ENCODE measurements around the gene FBXO27. TPM values are rescaled to one million over a fixed set of nuclear protein-coding genes. Genes with fewer than 3 reads are reported as not detected.
"Not testable (repeated sequence)": the region's sequence is repeated elsewhere in the genome, so short reads cannot be mapped to it uniquely, and the experiment has no call there.

The FBXO27 gene
- total RNA-seq, 1 experiment from 2014 or later = 16.4 TPM

- no peaks in the 10 kb centered on the region for H3K9me3 ChIP-seq (ENCODE audit: control insufficient read depth in 1 of 2, insufficient read depth in 1 of 2, low read depth in 1 of 2, low read length in 2 of 2)
- RAD21 ChIA-PET (ENCODE audit: low non-redundant PET in 1 of 2, low total read pairs in 2 of 2, uncharacterized antibody in 2 of 2, unreplicated experiment in 2 of 2) = no interaction called here
- no peak for DNase-seq (ENCODE audit: low read depth, low spot score)
- intact Hi-C loops (cut with micrococcal nuclease) = no loop called here
- no peak overlapping the region for H3K4me2 ChIP-seq (ENCODE audit: low read length)
- H3K27ac ChIP-seq (ENCODE audit: low read depth, low read length) = no peak overlapping the region
- POLR2A ChIA-PET = no interaction called here
- no peaks in the 10 kb centered on the region for H3K27me3 ChIP-seq (ENCODE audit: insufficient read depth, low read length)
- CTCF ChIA-PET = no interaction called here
- H3K4me1 ChIP-seq (ENCODE audit: control insufficient read depth in 1 of 2, insufficient read depth in 2 of 2, low read length in 2 of 2) = no peaks in the 10 kb centered on the region
- no peaks in the 10 kb centered on the region for H3K79me2 ChIP-seq (ENCODE audit: insufficient read depth, low read length)
- H3K9me2 ChIP-seq (ENCODE audit: insufficient read depth) = no peaks in the 10 kb centered on the region
- ATAC-seq = no peak
- no TSS peak for BruUV-seq (replicated peaks)
- H4K20me1 ChIP-seq (ENCODE audit: insufficient read depth) = no peaks in the 10 kb centered on the region
- no peaks in the 10 kb centered on the region for H3K36me3 ChIP-seq (ENCODE audit: control insufficient read depth in 1 of 2, insufficient read depth in 2 of 2, low read length in 2 of 2)
- H2AFZ ChIP-seq (ENCODE audit: low read depth, low read length, poor library complexity, severe bottlenecking) = no peak overlapping the region
- TF ChIP-seq SP1 (IDR thresholded peaks at IDR 0.05; ENCODE audit: low read depth) = no peak
- TF ChIP-seq JUND (IDR thresholded peaks at IDR 0.05) = no peak
- TF ChIP-seq, protein P1, sequence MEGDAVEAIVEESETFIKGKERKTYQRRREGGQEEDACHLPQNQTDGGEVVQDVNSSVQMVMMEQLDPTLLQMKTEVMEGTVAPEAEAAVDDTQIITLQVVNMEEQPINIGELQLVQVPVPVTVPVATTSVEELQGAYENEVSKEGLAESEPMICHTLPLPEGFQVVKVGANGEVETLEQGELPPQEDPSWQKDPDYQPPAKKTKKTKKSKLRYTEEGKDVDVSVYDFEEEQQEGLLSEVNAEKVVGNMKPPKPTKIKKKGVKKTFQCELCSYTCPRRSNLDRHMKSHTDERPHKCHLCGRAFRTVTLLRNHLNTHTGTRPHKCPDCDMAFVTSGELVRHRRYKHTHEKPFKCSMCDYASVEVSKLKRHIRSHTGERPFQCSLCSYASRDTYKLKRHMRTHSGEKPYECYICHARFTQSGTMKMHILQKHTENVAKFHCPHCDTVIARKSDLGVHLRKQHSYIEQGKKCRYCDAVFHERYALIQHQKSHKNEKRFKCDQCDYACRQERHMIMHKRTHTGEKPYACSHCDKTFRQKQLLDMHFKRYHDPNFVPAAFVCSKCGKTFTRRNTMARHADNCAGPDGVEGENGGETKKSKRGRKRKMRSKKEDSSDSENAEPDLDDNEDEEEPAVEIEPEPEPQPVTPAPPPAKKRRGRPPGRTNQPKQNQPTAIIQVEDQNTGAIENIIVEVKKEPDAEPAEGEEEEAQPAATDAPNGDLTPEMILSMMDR (IDR thresholded peaks at IDR 0.05 in 2 of 3, conservative IDR thresholded peaks at IDR 0.05 in 1 of 3; ENCODE audit: borderline replicate concordance in 1 of 3, insufficient read depth in 1 of 3, low read depth in 2 of 3, low read length in 2 of 3) = no peak
- TF ChIP-seq CEBPB (IDR thresholded peaks at IDR 0.05; ENCODE audit: low read depth) = no peak
- TF ChIP-seq ZBTB33 (IDR thresholded peaks at IDR 0.05; ENCODE audit: extremely low read depth, insufficient replicate concordance, low read length) = no peak
- TF ChIP-seq REST (IDR thresholded peaks at IDR 0.05; ENCODE audit: low read depth) = no peak
- TF ChIP-seq ZNF274 (IDR thresholded peaks at IDR 0.05; ENCODE audit: low read depth, low read length) = no peak
- no peak for TF ChIP-seq EZH2phosphoT487 (IDR thresholded peaks at IDR 0.05; ENCODE audit: borderline replicate concordance)
- no peak overlapping the region for H3K9ac ChIP-seq (ENCODE audit: low read length)
- H3K4me3 ChIP-seq (replicated peaks in 1 of 2; ENCODE audit: low read depth in 1 of 2, low read length in 2 of 2) = no peak overlapping the region
These were observed 31.3 kb downstream of the FBXO27 start for GRCh38 chr19:39001041-39001440.

DNA sequence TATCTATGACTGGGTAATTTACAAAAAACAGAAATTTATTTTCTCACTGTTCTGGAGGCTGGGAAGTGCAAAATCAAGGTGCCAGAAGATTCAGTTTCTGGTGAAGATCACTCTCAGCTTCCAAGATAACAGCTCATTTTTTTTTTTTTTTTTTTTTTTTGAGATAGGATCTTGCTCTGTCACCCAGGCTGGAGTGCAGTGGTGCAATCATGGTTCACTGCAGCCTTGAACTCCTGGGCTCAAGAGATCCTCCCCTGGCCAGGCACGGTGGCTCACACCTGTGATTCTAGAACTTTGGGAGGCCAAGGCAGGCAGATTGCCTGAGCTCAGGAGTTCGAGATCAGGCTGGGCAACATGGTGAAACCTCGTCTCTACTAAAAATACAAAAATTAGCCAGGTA lies 34.8 kb downstream of the FBXO27 start:
- H4K20me1 ChIP-seq (ENCODE audit: insufficient read depth); H3K4me2 ChIP-seq (ENCODE audit: low read length); H3K9me2 ChIP-seq (ENCODE audit: insufficient read depth); CTCF ChIA-PET; DNase-seq (ENCODE audit: low read depth, low spot score); H3K9me3 ChIP-seq (ENCODE audit: control insufficient read depth in 1 of 2, insufficient read depth in 1 of 2, low read depth in 1 of 2, low read length in 2 of 2); H2AFZ ChIP-seq (ENCODE audit: low read depth, low read length, poor library complexity, severe bottlenecking); H3K27ac ChIP-seq (ENCODE audit: low read depth, low read length); RAD21 ChIA-PET (ENCODE audit: low non-redundant PET in 1 of 2, low total read pairs in 2 of 2, uncharacterized antibody in 2 of 2, unreplicated experiment in 2 of 2); H3K36me3 ChIP-seq (ENCODE audit: control insufficient read depth in 1 of 2, insufficient read depth in 2 of 2, low read length in 2 of 2); H3K4me3 ChIP-seq (replicated peaks in 1 of 2; ENCODE audit: low read depth in 1 of 2, low read length in 2 of 2); H3K27me3 ChIP-seq (ENCODE audit: insufficient read depth, low read length); H3K4me1 ChIP-seq (ENCODE audit: control insufficient read depth in 1 of 2, insufficient read depth in 2 of 2, low read length in 2 of 2); ATAC-seq; H3K9ac ChIP-seq (ENCODE audit: low read length); H3K79me2 ChIP-seq (ENCODE audit: insufficient read depth, low read length); intact Hi-C loops (cut with micrococcal nuclease); BruUV-seq (replicated peaks): not testable (repeated sequence)
- POLR2A ChIA-PET = interaction anchor here (0.6 kb wide), 1 partner anchor 166 kb away, joined by 3 read pairs; the partner anchor contains the start of gene ECH1
